HEK293T (cell line): ENCODE data around the gene PEMT.

Source experiments
- CTCF ChIA-PET: fragments of 350-600 bp; formaldehyde crosslinking; extraction: SDS; loops from one replicate; lab custom pipeline; 2021; ENCODE audit warnings: antibody characterized with exemption, inconsistent platforms; lab: Yijun Ruan, JAX
- POLR2A ChIA-PET: fragments of 350-600 bp; formaldehyde crosslinking; extraction: SDS; loops from one replicate; lab custom pipeline; 2020; ENCODE audit warnings: antibody characterized with exemption, inconsistent platforms; lab: Yijun Ruan, JAX
- DNase-seq: peaks from one replicate; pipeline ENCODE4 v3.0.0; 2012; ENCODE audit warnings: mixed read lengths; ENCODE audit errors: extremely low spot score
- ARNT ChIP-seq: fragments of 450-650 bp; IDR thresholded peaks from 2 replicates; pipeline ENCODE4 v1.6.1; 2017; ENCODE audit warnings: mild to moderate bottlenecking
- BHLHE40 ChIP-seq: fragments of 450-650 bp; IDR thresholded peaks from 2 replicates; pipeline ENCODE4 v1.6.1; 2016; ENCODE audit warnings: mild to moderate bottlenecking, moderate library complexity, borderline replicate concordance
- CTBP1 ChIP-seq: fragments of 450-650 bp; IDR thresholded peaks from 2 replicates; pipeline ENCODE4 v1.6.1; 2016; ENCODE audit warnings: borderline replicate concordance
- ELF4 ChIP-seq: fragments of 450-650 bp; IDR thresholded peaks from 2 replicates; pipeline ENCODE4 v1.6.1; 2017; ENCODE audit warnings: antibody characterized with exemption
- FOXA1 ChIP-seq: fragments of 450-650 bp; IDR thresholded peaks from 2 replicates; pipeline ENCODE4 v1.6.1; 2016; ENCODE audit warnings: mild to moderate bottlenecking
- FOXK2 ChIP-seq: fragments of 450-650 bp; IDR thresholded peaks from 2 replicates; pipeline ENCODE4 v1.6.1; 2016; ENCODE audit warnings: mild to moderate bottlenecking
- FOXM1 ChIP-seq: fragments of 450-650 bp; IDR thresholded peaks from 2 replicates; pipeline ENCODE4 v1.6.1; 2017; ENCODE audit warnings: mild to moderate bottlenecking, borderline replicate concordance
- HDGF ChIP-seq: fragments of 450-650 bp; IDR thresholded peaks from 2 replicates; pipeline ENCODE4 v1.6.1; 2017; ENCODE audit warnings: antibody characterized with exemption, borderline replicate concordance
- L3MBTL2 ChIP-seq: fragments of 450-650 bp; conservative IDR thresholded peaks from 2 replicates; pipeline ENCODE4 v1.6.1; 2016; ENCODE audit warnings: mild to moderate bottlenecking
- LEF1 ChIP-seq: fragments of 450-650 bp; IDR thresholded peaks from 2 replicates; pipeline ENCODE4 v1.6.1; 2017; ENCODE audit warnings: mild to moderate bottlenecking, borderline replicate concordance
- NFRKB ChIP-seq: fragments of 450-650 bp; IDR thresholded peaks from 2 replicates; pipeline ENCODE4 v1.6.1; 2016; ENCODE audit warnings: mild to moderate bottlenecking, moderate library complexity
- SP1 ChIP-seq: fragments of 450-650 bp; IDR thresholded peaks from 2 replicates; pipeline ENCODE4 v1.6.1; 2017
- SUZ12 ChIP-seq: fragments of 450-650 bp; IDR thresholded peaks from 2 replicates; pipeline ENCODE4 v1.6.1; 2016; ENCODE audit warnings: mild to moderate bottlenecking
- TARDBP ChIP-seq: fragments of 450-650 bp; IDR thresholded peaks from 2 replicates; pipeline ENCODE4 v1.6.1; 2016
- ZNF384 ChIP-seq: fragments of 450-650 bp; IDR thresholded peaks from 2 replicates; pipeline ENCODE4 v1.6.1; 2016
- TF ChIP-seq, protein P1 (sequence below): fragments of 450-650 bp; IDR thresholded peaks from 2 replicates; pipeline ENCODE4 v1.6.1; 2016

PEMT gene

DNA sequence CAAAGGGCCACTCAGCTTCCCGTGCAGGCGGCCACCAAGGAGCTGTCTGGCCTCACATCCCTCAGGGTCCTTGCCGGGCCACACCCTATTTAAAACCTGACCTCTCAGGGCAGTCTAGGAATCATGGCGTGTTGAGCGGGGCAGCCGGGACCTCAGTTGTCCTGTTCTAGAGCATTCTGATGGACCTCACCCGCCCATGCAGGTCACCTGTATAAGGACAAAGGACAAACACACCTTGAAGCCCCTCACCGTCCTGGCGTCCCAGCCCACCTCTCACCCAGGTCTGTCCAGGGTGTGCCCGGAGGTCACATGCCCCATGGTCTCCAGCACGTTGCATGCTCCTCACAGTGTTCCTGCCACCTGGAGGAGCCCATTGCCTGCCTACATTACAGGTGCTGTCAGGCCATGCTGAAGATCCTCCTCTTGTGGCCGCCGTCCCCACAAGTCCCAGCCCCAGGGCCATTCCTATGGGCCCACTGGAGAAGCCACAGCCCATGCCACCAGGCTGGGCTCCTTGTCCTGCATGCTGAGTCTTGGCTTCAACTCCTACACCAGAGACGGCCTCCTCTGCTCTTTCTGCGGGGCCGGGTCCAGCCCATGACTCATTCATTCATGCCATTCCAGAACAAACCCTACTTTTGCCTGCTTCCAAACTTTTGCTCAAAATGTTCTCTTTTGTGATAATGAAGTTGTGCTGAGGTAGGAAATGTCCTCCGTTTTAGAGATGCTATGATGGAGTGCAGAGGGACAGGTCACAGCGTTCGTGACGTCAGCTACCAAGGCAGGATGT, 46.3 kb downstream of the PEMT start:
- TF ChIP-seq, protein P1, sequence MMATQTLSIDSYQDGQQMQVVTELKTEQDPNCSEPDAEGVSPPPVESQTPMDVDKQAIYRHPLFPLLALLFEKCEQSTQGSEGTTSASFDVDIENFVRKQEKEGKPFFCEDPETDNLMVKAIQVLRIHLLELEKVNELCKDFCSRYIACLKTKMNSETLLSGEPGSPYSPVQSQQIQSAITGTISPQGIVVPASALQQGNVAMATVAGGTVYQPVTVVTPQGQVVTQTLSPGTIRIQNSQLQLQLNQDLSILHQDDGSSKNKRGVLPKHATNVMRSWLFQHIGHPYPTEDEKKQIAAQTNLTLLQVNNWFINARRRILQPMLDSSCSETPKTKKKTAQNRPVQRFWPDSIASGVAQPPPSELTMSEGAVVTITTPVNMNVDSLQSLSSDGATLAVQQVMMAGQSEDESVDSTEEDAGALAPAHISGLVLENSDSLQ = no peak
- no peak for TF ChIP-seq BHLHE40
- no peak for TF ChIP-seq HDGF
- no peak for TF ChIP-seq ZNF384
- TF ChIP-seq LEF1 = no peak
- no peak for TF ChIP-seq ELF4
- TF ChIP-seq FOXM1 = no peak
- TF ChIP-seq L3MBTL2 = no peak
- TF ChIP-seq FOXK2 = no peak
- TF ChIP-seq FOXA1 = no peak
- no peak for TF ChIP-seq SUZ12
- no peak for TF ChIP-seq NFRKB
- TF ChIP-seq SP1 = no peak
- no peak for TF ChIP-seq ARNT
- no peak for TF ChIP-seq CTBP1
- DNase-seq = no peak
- ChIA-PET POLR2A (no interaction called here), CTCF (interaction anchor here (1.6 kb wide), 1 partner anchor 24 kb away, joined by 4 read pairs; no protein-coding TSS in a partner anchor)

DNA sequence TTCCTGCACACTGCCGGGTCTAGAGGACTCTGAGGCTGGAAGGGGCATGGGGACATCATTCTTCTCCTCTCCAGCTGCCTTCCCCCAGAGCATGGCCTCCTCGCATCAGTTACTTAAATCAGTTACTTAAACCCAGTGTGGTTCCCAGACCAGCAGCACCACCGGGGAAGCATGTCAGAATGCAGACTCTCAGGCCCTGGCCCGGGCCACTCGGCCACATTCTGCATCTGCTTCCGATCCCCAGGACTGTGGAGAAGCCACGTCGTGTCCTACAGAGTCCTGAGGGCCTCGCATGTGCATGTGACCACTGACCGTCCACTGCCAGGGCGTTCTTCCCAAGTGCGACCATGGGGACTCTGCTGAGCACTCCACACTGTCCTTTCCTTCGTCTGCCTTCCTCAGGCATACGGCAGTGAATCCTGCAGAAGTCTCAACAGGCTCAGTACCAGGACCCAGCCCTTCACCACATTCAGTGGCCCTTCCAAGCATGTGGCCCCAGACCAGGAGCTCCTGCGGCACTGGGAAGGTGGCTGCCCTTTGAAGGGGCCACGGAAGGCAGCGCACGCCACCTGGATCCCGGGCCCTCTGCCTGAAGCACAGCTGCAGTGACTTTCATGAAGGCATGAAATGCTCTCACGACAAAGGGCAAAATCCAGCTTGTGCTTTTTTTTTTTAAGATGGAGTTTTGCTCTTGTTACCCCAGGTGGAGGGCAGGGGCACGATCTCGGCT, 48.4 kb downstream of the PEMT start:
- ChIA-PET CTCF (interaction anchor here (1.2 to 1.6 kb wide), 2 partner anchors 26 to 71 kb away, joined by 3 to 4 read pairs; no protein-coding TSS in a partner anchor), POLR2A (no interaction called here)
- DNase-seq = no peak
- TF ChIP-seq LEF1 (no peak), FOXA1 (no peak), SP1 (no peak)

- TF ChIP-seq ZNF384 (no peak), HDGF (no peak)
- POLR2A ChIA-PET = no interaction called here
- DNase-seq = no peak
- CTCF ChIA-PET = no interaction called here
These were observed 49.9 kb downstream of the PEMT start for GRCh38 chr17:17541640-17542001.

DNA sequence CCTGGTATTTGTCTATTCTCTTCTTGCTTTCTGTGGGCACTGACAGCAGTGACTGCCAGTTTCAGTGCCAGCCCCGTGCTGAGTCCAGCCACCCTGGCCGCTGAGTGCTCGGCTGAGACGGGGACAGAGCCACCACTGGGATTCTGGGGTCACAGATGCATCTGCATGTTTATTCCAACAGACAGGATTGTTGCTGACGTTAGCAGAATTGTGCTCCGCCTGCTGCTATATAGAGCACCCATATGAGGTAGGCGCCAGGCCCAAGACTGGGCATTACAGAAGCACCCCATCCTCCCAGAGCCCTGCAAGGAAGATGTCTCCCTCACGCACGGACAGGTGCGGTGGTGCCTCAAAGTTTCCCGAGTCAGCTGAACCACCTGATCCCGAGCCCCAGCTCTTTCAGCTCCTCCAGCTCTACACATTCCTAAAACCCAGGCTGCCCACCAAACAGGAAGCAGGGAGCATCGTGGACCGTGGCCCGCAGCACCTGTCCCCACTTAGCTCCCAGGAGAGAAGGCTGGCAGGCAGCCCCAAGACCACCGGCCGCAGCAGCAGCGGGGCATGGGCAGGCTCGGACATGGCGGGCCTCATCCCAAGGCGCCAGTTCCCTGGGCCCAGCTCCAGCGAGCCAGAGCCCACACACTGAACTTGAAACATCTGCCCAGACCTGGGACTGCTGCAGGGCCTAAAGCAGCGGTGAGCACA, 50.4 kb downstream of the PEMT start:
- no peak for DNase-seq
- TF ChIP-seq ARNT (no peak), CTBP1 (no peak), FOXA1 (no peak), NFRKB (no peak), ZNF384 (no peak), FOXK2 (no peak), FOXM1 (no peak), HDGF (no peak), SP1 (no peak), L3MBTL2 (no peak), SUZ12 (no peak), ELF4 (no peak), TARDBP (no peak)
- TF ChIP-seq, protein P1 = no peak
- ChIA-PET POLR2A (no interaction called here), CTCF (no interaction called here)

GRCh38 chr17:17540278-17540906, 51.1 kb downstream of the PEMT start:
- no peak for DNase-seq
- TF ChIP-seq FOXA1 = no peak
- ChIA-PET POLR2A (no interaction called here), CTCF (interaction anchor here (0.5 kb wide), 1 partner anchor 11 kb away, joined by 3 read pairs; no protein-coding TSS in a partner anchor)

GRCh38 chr17:17539591-17539990, 51.9 kb downstream of the PEMT start:
- DNase-seq = no peak
- ChIA-PET CTCF (interaction anchor here (0.5 kb wide), 1 partner anchor 12 kb away, joined by 3 read pairs; no protein-coding TSS in a partner anchor), POLR2A (interaction anchor here (1.1 kb wide), 1 partner anchor 51 kb away, joined by 4 read pairs; no protein-coding TSS in a partner anchor)
- no peak for TF ChIP-seq FOXK2
- TF ChIP-seq SUZ12 = no peak
- no peak for TF ChIP-seq SP1
- TF ChIP-seq CTBP1 = no peak
- no peak for TF ChIP-seq BHLHE40
- no peak for TF ChIP-seq FOXA1
- no peak for TF ChIP-seq FOXM1
- no peak for TF ChIP-seq ELF4
- no peak for TF ChIP-seq NFRKB
- no peak for TF ChIP-seq L3MBTL2
- no peak for TF ChIP-seq ARNT
- no peak for TF ChIP-seq TARDBP
- TF ChIP-seq, protein P1 = no peak
- TF ChIP-seq LEF1 = no peak
- TF ChIP-seq HDGF = no peak
- TF ChIP-seq ZNF384 = no peak
